HL-60 (cell line): ENCODE results near the gene PUS1.

Experiments
- DNase-seq, 2 experiments: peaks; one replicate each; pipeline ENCODE4 v3.0.0-alpha.2; 2010 to 2020; ENCODE audit warnings: low read depth in 1 of 2, low spot score in 1 of 2
- H3K27ac ChIP-seq: fragments of 250-450 bp; sonication (Bioruptor Pico); replicated peaks from 2 replicates; pipeline ENCODE4 v1.5.1; 2020; ENCODE audit warnings: mild to moderate bottlenecking, moderate library complexity
- H3K27me3 ChIP-seq: fragments of 250-450 bp; sonication (Bioruptor Pico); 2 replicates; pipeline ENCODE4 v1.5.1; 2021; ENCODE audit warnings: mild to moderate bottlenecking, moderate library complexity; ENCODE audit not compliant: insufficient read depth, poor library complexity, severe bottlenecking
- H3K4me3 ChIP-seq: replicated peaks from 2 replicates; pipeline ENCODE4 v1.5.1; 2011; ENCODE audit warnings: mild to moderate bottlenecking, control low read depth, low read length; ENCODE audit not compliant: insufficient read depth
- CTCF ChIP-seq: IDR thresholded peaks from one replicate; pipeline ENCODE4 v1.5.1; 2011; ENCODE audit warnings: low read length, control low read depth, inconsistent platforms; ENCODE audit not compliant: insufficient read depth
- GABPA ChIP-seq: IDR thresholded peaks from 2 replicates; pipeline ENCODE4 v1.6.1; 2012; ENCODE audit warnings: low read depth
- POLR2AphosphoS5 ChIP-seq: IDR thresholded peaks from 2 replicates; pipeline ENCODE4 v1.6.1; 2012; ENCODE audit warnings: low read depth
- REST ChIP-seq: IDR thresholded peaks from 2 replicates; pipeline ENCODE4 v1.6.1; 2012; ENCODE audit warnings: low read depth; ENCODE audit not compliant: insufficient replicate concordance
- SPI1 ChIP-seq: IDR thresholded peaks from 2 replicates; pipeline ENCODE4 v1.6.1; 2012; ENCODE audit warnings: low read depth, mild to moderate bottlenecking, borderline replicate concordance

Gene PUS1

GRCh38 chr12:131939007-131939406, 9.9 kb downstream of the PUS1 start:
- Histone ChIP-seq H3K27me3 (no peaks in the 10 kb centered on the region), H3K4me3 (no peak overlapping the region), H3K27ac (no peak overlapping the region)
- TF ChIP-seq SPI1 (no peak), POLR2AphosphoS5 (no peak), GABPA (no peak), REST (no peak), CTCF (no peak)
- no peak for DNase-seq

- Histone ChIP-seq H3K4me3 (no peak overlapping the region), H3K27ac (no peak overlapping the region), H3K27me3 (no peaks in the 10 kb centered on the region)
- TF ChIP-seq POLR2AphosphoS5 (no peak), REST (no peak), SPI1 (no peak), GABPA (no peak), CTCF (no peak)
- DNase-seq, result no peak
Measured at GRCh38 chr12:131940141-131940547, 11.1 kb downstream of the PUS1 start.

- H3K4me3 ChIP-seq, result no peak overlapping the region
- DNase-seq, result no peak
- TF ChIP-seq REST, result no peak
- peak; percentile 67 for TF ChIP-seq POLR2AphosphoS5
- no peak for TF ChIP-seq SPI1
- H3K27me3 ChIP-seq, result no peaks in the 10 kb centered on the region
- H3K27ac ChIP-seq, result no peak overlapping the region
Measured at GRCh38 chr12:131941116-131941986, 12.3 kb downstream of the PUS1 start.
